Umbilical cord (tissue), 2 donors: ENCODE results near the gene CNTN1. TPM values are rescaled to one million over a fixed set of nuclear protein-coding genes. Genes with fewer than 3 reads are reported as not detected.

Experiments used
- DNase-seq: peaks from one replicate; pipeline ENCODE4 v3.0.0-alpha.2; 2015; ENCODE audit warnings: low spot score
- total RNA-seq: library from RNA; depleted of rRNA; stranded (reverse); fragments of >200 nt; gene quantifications from one replicate; pipeline ENCODE4 v1.2.3, GENCODE V29; 2014; ENCODE audit warnings: low replicate concordance; ENCODE audit not compliant: insufficient read depth

CNTN1 gene
- total RNA-seq, 1 donor from 2014 or later = 88.6 TPM

- no peak for DNase-seq
These were observed 142.1 kb downstream of the CNTN1 start for GRCh38 chr12:40834321-40834720.

- DNase-seq = no peak
These were observed 145.7 kb downstream of the CNTN1 start for GRCh38 chr12:40837891-40838429.

GRCh38 chr12:40843495-40843894 lies 151.3 kb downstream of the CNTN1 start:
- no peak for DNase-seq

- DNase-seq = no peak
These were observed 161.0 kb downstream of the CNTN1 start for GRCh38 chr12:40853221-40853620.

- no peak for DNase-seq
These were observed 162.4 kb downstream of the CNTN1 start for GRCh38 chr12:40854604-40855003.

GRCh38 chr12:40864891-40865290 lies 172.7 kb downstream of the CNTN1 start:
- DNase-seq = no peak

- DNase-seq = no peak
These were observed 178.7 kb downstream of the CNTN1 start for GRCh38 chr12:40870981-40871380.

GRCh38 chr12:40874868-40875267 lies 182.6 kb downstream of the CNTN1 start:
- DNase-seq = no peak

GRCh38 chr12:40889329-40889728 lies 197.1 kb downstream of the CNTN1 start:
- no peak for DNase-seq

- no peak for DNase-seq
These were observed 200.3 kb downstream of the CNTN1 start for GRCh38 chr12:40892528-40892927.

GRCh38 chr12:40898505-40898904 lies 206.3 kb downstream of the CNTN1 start:
- DNase-seq = no peak

GRCh38 chr12:40903040-40903439 lies 210.8 kb downstream of the CNTN1 start:
- DNase-seq = no peak

- DNase-seq = no peak
These were observed 214.9 kb downstream of the CNTN1 start for GRCh38 chr12:40907115-40907527.

GRCh38 chr12:40911676-40912075 lies 219.4 kb downstream of the CNTN1 start:
- no peak for DNase-seq

GRCh38 chr12:40915172-40915571 lies 222.9 kb downstream of the CNTN1 start:
- DNase-seq = no peak

GRCh38 chr12:40917561-40917960 lies 225.3 kb downstream of the CNTN1 start:
- no peak for DNase-seq

GRCh38 chr12:40921563-40922163 lies 229.4 kb downstream of the CNTN1 start:
- DNase-seq = no peak

GRCh38 chr12:40937891-40938290 lies 245.7 kb downstream of the CNTN1 start:
- DNase-seq = peak; percentile 93

- no peak for DNase-seq
These were observed 250.1 kb downstream of the CNTN1 start for GRCh38 chr12:40942326-40942725.

GRCh38 chr12:40945772-40946171 lies 253.5 kb downstream of the CNTN1 start:
- DNase-seq = no peak

GRCh38 chr12:40946612-40947194 lies 254.5 kb downstream of the CNTN1 start:
- peak; percentile 55 for DNase-seq

- no peak for DNase-seq
These were observed 255.6 kb downstream of the CNTN1 start for GRCh38 chr12:40947797-40948196.

GRCh38 chr12:40953076-40953475 lies 260.8 kb downstream of the CNTN1 start:
- DNase-seq = no peak
